HepG2 (cell line): ENCODE results near the gene EFNA2. TPM values are rescaled to one million over a fixed set of nuclear protein-coding genes. Genes with fewer than 3 reads are reported as not detected.

Source experiments
- HDAC1 ChIP-seq: sonication (generic); formaldehyde crosslinking; IDR thresholded peaks from 2 replicates; pipeline ENCODE4 v1.5.1; 2020; ENCODE audit warnings: mild to moderate bottlenecking, missing genetic modification reagents
- HIVEP1 ChIP-seq: sonication (generic); formaldehyde crosslinking; IDR thresholded peaks from 2 replicates; pipeline ENCODE4 v1.4.0; 2020; ENCODE audit warnings: mild to moderate bottlenecking, missing genetic modification reagents
- JUNB ChIP-seq: sonication (generic); formaldehyde crosslinking; IDR thresholded peaks from 2 replicates; pipeline ENCODE4 v1.8.0; 2022; ENCODE audit warnings: missing genetic modification reagents, mild to moderate bottlenecking, borderline replicate concordance
- NFE2L1 ChIP-seq: sonication (generic); formaldehyde crosslinking; IDR thresholded peaks from 2 replicates; pipeline ENCODE4 v1.4.0; 2020; ENCODE audit warnings: missing genetic modification reagents, mild to moderate bottlenecking, borderline replicate concordance
- PRMT3 ChIP-seq: sonication (generic); formaldehyde crosslinking; IDR thresholded peaks from 2 replicates; pipeline ENCODE4 v1.8.1; 2022; ENCODE audit warnings: low read depth, mild to moderate bottlenecking, moderate library complexity, missing genetic modification reagents, borderline replicate concordance
- RXRB ChIP-seq: IDR thresholded peaks from 2 replicates; pipeline ENCODE4 v1.6.1; 2016; ENCODE audit warnings: borderline replicate concordance, missing genetic modification reagents, missing compliant biosample characterization
- SIN3B ChIP-seq: fragments of 150-350 bp; IDR thresholded peaks from 2 replicates; pipeline ENCODE4 v1.6.1; 2014; ENCODE audit warnings: low read length
- SP140L ChIP-seq: sonication (generic); formaldehyde crosslinking; IDR thresholded peaks from 2 replicates; pipeline ENCODE4 v1.4.0; 2020; ENCODE audit warnings: missing genetic modification reagents, borderline replicate concordance
- TBX3 ChIP-seq: fragments of 450-650 bp; IDR thresholded peaks from 2 replicates; pipeline ENCODE4 v1.6.1; 2017; ENCODE audit warnings: antibody characterized with exemption, mild to moderate bottlenecking, inconsistent platforms, borderline replicate concordance
- TCF7L2 ChIP-seq: IDR thresholded peaks from 2 replicates; pipeline ENCODE4 v1.6.1; 2011; ENCODE audit warnings: mild to moderate bottlenecking, low read depth, low read length, moderate library complexity
- ZKSCAN5 ChIP-seq: sonication (generic); formaldehyde crosslinking; IDR thresholded peaks from 2 replicates; pipeline ENCODE4 v1.5.1; 2020; ENCODE audit warnings: mild to moderate bottlenecking, missing genetic modification reagents
- ZNF256 ChIP-seq: sonication (generic); formaldehyde crosslinking; conservative IDR thresholded peaks from 2 replicates; pipeline ENCODE4 v1.4.0; 2020; ENCODE audit warnings: missing genetic modification reagents
- ZNF703 ChIP-seq: sonication (generic); formaldehyde crosslinking; IDR thresholded peaks from 2 replicates; pipeline ENCODE4 v1.5.1; 2020; ENCODE audit warnings: missing genetic modification reagents, mild to moderate bottlenecking, moderate library complexity, borderline replicate concordance
- ZNF775 ChIP-seq: sonication (generic); formaldehyde crosslinking; IDR thresholded peaks from 2 replicates; pipeline ENCODE4 v1.4.0; 2020; ENCODE audit warnings: missing genetic modification reagents, mild to moderate bottlenecking, moderate library complexity, borderline replicate concordance
- ZSCAN12 ChIP-seq: sonication (generic); formaldehyde crosslinking; IDR thresholded peaks from 2 replicates; pipeline ENCODE4 v1.9.0; 2021; ENCODE audit warnings: mild to moderate bottlenecking, missing genetic modification reagents
- polyA plus RNA-seq, 8 experiments: library from polyadenylated mRNA; depleted of rRNA in 3 of 8; stranded (reverse) in 7 of 8; unstranded in 1 of 8; fragments of >200 nt; fragmentation: Illumina TruSeq in 4 of 8; extraction: Trizol in 4 of 8; gene quantifications; 2 replicates each; pipeline versions ENCODE4 v1.2.1 to v1.2.3, GENCODE V29; 2011 to 2016; ENCODE audit warnings: low read depth in 4 of 8, missing spikeins in 1 of 8, mixed read lengths in 1 of 8; ENCODE audit not compliant: insufficient read depth in 1 of 8
- total RNA-seq, 5 experiments: library from RNA; depleted of rRNA; stranded (reverse); fragments of >200 nt; fragmentation: Illumina TruSeq; extraction: Trizol; gene quantifications; 2 replicates each; pipeline ENCODE4 v1.2.3, GENCODE V29; 2016; ENCODE audit warnings: low read depth in 1 of 5
- TF ChIP-seq, protein P1 (sequence below), 2 experiments: sonication (generic) in 1 of 2; formaldehyde crosslinking in 1 of 2; IDR thresholded peaks; 2 replicates each; pipeline versions ENCODE4 v1.4.0 to v1.6.1; 2016 to 2020; ENCODE audit warnings: borderline replicate concordance in 1 of 2, low read depth in 1 of 2, mild to moderate bottlenecking in 1 of 2, missing genetic modification reagents in 1 of 2
- TF ChIP-seq, protein P2 (sequence below): IDR thresholded peaks from 2 replicates; pipeline ENCODE4 v1.6.1; 2016; ENCODE audit warnings: mild to moderate bottlenecking, missing biosample characterization, missing genetic modification reagents
- TF ChIP-seq, protein P3 (sequence below): IDR thresholded peaks from 2 replicates; pipeline ENCODE4 v1.6.1; 2016
- TF ChIP-seq, protein P4 (sequence below): sonication (generic); formaldehyde crosslinking; IDR thresholded peaks from 2 replicates; pipeline ENCODE4 v1.8.0; 2023; ENCODE audit warnings: mild to moderate bottlenecking, missing genetic modification reagents
- TF ChIP-seq, protein P5 (sequence below): sonication (generic); formaldehyde crosslinking; IDR thresholded peaks from 2 replicates; pipeline ENCODE4 v1.4.0; 2020; ENCODE audit warnings: missing genetic modification reagents

The EFNA2 gene
- total and polyA plus RNA-seq, 2 of the 13 experiments (the other 11 are each of a cell fraction or from before 2014, with no cell fraction given): 6.0 to 9.9 TPM

DNA sequence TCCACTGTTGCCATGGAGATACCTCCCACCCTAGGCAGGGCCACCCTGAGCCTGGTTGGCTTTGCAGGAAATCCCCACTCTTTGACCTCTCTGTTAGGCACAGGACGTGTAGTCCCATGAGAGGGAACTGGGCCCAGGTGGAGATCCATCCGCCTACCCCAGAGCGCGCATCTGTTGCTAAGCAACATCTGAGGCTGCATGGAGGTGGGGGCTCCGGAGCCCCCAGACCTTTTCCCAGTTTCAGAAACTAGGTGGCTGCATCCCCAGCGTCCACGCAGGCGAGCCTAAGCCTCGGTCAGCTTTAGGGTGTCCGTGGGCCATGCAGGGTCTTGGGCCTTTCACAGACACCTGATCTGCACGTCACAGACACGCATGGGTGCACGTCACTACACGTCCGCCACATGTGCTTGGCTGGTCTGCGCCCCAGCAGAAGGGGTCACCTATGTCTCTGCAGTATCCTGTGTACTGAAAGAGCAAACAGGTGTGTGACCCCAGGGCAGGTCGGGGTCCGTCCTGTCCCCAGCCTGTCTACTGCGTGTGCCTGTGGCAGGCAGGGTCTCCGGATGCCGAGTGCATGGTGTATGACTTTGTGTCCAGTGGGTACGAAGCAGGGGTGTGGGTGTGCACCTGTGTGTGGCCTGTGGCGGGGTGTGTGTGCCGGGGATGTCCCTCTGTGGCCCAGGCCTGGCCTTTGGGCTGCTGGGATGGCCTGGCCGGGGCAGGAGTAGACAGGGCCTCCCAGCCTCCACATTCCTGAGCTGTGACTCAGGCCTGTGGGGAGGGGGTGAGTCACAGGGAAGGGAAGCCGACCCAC is 20.7 kb upstream of the EFNA2 start (continued):
- TF ChIP-seq, protein P1, sequence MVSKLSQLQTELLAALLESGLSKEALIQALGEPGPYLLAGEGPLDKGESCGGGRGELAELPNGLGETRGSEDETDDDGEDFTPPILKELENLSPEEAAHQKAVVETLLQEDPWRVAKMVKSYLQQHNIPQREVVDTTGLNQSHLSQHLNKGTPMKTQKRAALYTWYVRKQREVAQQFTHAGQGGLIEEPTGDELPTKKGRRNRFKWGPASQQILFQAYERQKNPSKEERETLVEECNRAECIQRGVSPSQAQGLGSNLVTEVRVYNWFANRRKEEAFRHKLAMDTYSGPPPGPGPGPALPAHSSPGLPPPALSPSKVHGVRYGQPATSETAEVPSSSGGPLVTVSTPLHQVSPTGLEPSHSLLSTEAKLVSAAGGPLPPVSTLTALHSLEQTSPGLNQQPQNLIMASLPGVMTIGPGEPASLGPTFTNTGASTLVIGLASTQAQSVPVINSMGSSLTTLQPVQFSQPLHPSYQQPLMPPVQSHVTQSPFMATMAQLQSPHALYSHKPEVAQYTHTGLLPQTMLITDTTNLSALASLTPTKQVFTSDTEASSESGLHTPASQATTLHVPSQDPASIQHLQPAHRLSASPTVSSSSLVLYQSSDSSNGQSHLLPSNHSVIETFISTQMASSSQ (IDR thresholded peaks at IDR 0.05; ENCODE audit: low read depth): no peak
- TF ChIP-seq, protein P1 (CRISPR knock-in tag; IDR thresholded peaks at IDR 0.05; ENCODE audit: borderline replicate concordance): 0 out of 2 replicates have a peak, but pooled peaks have one; percentile 28
- TF ChIP-seq JUNB (CRISPR knock-in tag): peak; percentile 100
- TF ChIP-seq, protein P2, sequence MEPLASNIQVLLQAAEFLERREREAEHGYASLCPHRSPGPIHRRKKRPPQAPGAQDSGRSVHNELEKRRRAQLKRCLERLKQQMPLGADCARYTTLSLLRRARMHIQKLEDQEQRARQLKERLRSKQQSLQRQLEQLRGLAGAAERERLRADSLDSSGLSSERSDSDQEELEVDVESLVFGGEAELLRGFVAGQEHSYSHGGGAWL (CRISPR knock-in tag): no peak
- peak; percentile 67 for TF ChIP-seq HDAC1 (CRISPR knock-in tag)
- TF ChIP-seq ZNF703: no peak
- no peak for TF ChIP-seq ZSCAN12 (CRISPR knock-in tag)
- TF ChIP-seq, protein P3, sequence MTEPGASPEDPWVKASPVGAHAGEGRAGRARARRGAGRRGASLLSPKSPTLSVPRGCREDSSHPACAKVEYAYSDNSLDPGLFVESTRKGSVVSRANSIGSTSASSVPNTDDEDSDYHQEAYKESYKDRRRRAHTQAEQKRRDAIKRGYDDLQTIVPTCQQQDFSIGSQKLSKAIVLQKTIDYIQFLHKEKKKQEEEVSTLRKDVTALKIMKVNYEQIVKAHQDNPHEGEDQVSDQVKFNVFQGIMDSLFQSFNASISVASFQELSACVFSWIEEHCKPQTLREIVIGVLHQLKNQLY (CRISPR knock-in tag): 0 out of 2 replicates have a peak, but pooled peaks have one; percentile 56
- no peak for TF ChIP-seq ZNF256
- 0 out of 2 replicates have a peak, but pooled peaks have one; percentile 56 for TF ChIP-seq NFE2L1 (CRISPR knock-in tag)
- TF ChIP-seq HIVEP1 (CRISPR knock-in tag): peak; percentile 95
- TF ChIP-seq RXRB (CRISPR knock-in tag): peak; percentile 79
- TF ChIP-seq ZKSCAN5 (CRISPR knock-in tag): peak; percentile 90
- TF ChIP-seq PRMT3 (CRISPR knock-in tag): no peak
- TF ChIP-seq, protein P4, sequence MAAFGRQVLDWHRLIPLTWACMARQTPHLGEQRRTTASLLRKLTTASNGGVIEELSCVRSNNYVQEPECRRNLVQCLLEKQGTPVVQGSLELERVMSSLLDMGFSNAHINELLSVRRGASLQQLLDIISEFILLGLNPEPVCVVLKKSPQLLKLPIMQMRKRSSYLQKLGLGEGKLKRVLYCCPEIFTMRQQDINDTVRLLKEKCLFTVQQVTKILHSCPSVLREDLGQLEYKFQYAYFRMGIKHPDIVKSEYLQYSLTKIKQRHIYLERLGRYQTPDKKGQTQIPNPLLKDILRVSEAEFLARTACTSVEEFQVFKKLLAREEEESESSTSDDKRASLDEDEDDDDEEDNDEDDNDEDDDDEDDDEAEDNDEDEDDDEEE: no peak
- no peak for TF ChIP-seq TBX3
- TF ChIP-seq TCF7L2: no peak
- no peak for TF ChIP-seq ZNF775 (CRISPR knock-in tag)
- TF ChIP-seq, protein P5, sequence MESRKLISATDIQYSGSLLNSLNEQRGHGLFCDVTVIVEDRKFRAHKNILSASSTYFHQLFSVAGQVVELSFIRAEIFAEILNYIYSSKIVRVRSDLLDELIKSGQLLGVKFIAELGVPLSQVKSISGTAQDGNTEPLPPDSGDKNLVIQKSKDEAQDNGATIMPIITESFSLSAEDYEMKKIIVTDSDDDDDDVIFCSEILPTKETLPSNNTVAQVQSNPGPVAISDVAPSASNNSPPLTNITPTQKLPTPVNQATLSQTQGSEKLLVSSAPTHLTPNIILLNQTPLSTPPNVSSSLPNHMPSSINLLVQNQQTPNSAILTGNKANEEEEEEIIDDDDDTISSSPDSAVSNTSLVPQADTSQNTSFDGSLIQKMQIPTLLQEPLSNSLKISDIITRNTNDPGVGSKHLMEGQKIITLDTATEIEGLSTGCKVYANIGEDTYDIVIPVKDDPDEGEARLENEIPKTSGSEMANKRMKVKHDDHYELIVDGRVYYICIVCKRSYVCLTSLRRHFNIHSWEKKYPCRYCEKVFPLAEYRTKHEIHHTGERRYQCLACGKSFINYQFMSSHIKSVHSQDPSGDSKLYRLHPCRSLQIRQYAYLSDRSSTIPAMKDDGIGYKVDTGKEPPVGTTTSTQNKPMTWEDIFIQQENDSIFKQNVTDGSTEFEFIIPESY (CRISPR knock-in tag): peak; percentile 33; the same call in 1 of the 2 replicates
- no peak for TF ChIP-seq SIN3B
- TF ChIP-seq SP140L (CRISPR knock-in tag): no peak
